IMR-90 (cell line): Measurements from ENCODE around the gene CCN2. TPM values are rescaled to one million over a fixed set of nuclear protein-coding genes. Genes with fewer than 3 reads are reported as not detected.

Source experiments
- ATAC-seq: fragments of 200-7000 bp; cut with Tn5 transposase; 2 replicates; pipeline ENCODE4 v1.9.1; 2020; ENCODE audit warnings: low read depth, mild to moderate bottlenecking, moderate library complexity
- BruUV-seq: library from RNA; stranded (reverse); fragments of 400-500 nt; replicated peaks from 2 replicates; lab custom pipeline; 2021; lab: Mats Ljungman, UMichigan
- CTCF ChIA-PET: fragments of 300-600 bp; formaldehyde crosslinking; extraction: SDS; loops from one replicate; lab custom pipeline; 2021; ENCODE audit warnings: antibody characterized with exemption; lab: Yijun Ruan, JAX
- POLR2A ChIA-PET: fragments of 300-600 bp; sonication (Branson Sonifier 250); formaldehyde crosslinking; loops from one replicate; lab custom pipeline; 2022; ENCODE audit warnings: antibody characterized with exemption; ENCODE audit not compliant: unreplicated experiment; lab: Charles Lee
- DNase-seq: peaks from one replicate; pipeline ENCODE4 v3.0.0; 2013
- H2AFZ ChIP-seq: replicated peaks from 2 replicates; pipeline ENCODE3; 2013; ENCODE audit warnings: low read length, mild to moderate bottlenecking; ENCODE audit not compliant: poor library complexity
- H2AK5ac ChIP-seq: 2 replicates; pipeline ENCODE4 v1.6.1; 2013; ENCODE audit warnings: low read depth, low read length, inconsistent platforms
- H2AK9ac ChIP-seq: replicated peaks from 2 replicates; pipeline ENCODE3; 2013; ENCODE audit warnings: mild to moderate bottlenecking, low read depth, low read length, moderate library complexity; ENCODE audit not compliant: poor library complexity
- H2BK120ac ChIP-seq: 2 replicates; pipeline ENCODE4 v1.6.1; 2013; ENCODE audit warnings: low read depth, low read length, inconsistent platforms
- H2BK15ac ChIP-seq: 3 replicates; pipeline ENCODE4 v1.6.1; 2013; ENCODE audit warnings: low read depth, low read length, inconsistent platforms
- H2BK20ac ChIP-seq: 2 replicates; pipeline ENCODE4 v1.6.1; 2013; ENCODE audit warnings: low read depth, mild to moderate bottlenecking, inconsistent platforms, low read length, moderate library complexity
- H2BK5ac ChIP-seq: 2 replicates; pipeline ENCODE4 v1.6.1; 2013; ENCODE audit warnings: mild to moderate bottlenecking, low read depth, low read length, inconsistent platforms; ENCODE audit not compliant: poor library complexity, severe bottlenecking
- H3K14ac ChIP-seq: replicated peaks from 2 replicates; pipeline ENCODE4 v1.6.1; 2013; ENCODE audit warnings: low read depth, low read length, inconsistent platforms
- H3K18ac ChIP-seq: 2 replicates; pipeline ENCODE4 v1.6.1; 2013; ENCODE audit warnings: low read depth, low read length, control low read depth
- H3K23ac ChIP-seq: 2 replicates; pipeline ENCODE4 v1.6.1; 2013; ENCODE audit warnings: low read depth, low read length, inconsistent platforms
- H3K27ac ChIP-seq: 2 replicates; pipeline ENCODE4 v1.5.1; 2013; ENCODE audit warnings: mild to moderate bottlenecking, control low read depth, low read length; ENCODE audit not compliant: insufficient read depth
- H3K27me3 ChIP-seq: 2 replicates; pipeline ENCODE4 v1.6.1; 2013; ENCODE audit warnings: low read length; ENCODE audit not compliant: control insufficient read depth, insufficient read depth
- H3K36me3 ChIP-seq: 2 replicates; pipeline ENCODE4 v1.6.1; 2013; ENCODE audit warnings: low read length, mixed read lengths; ENCODE audit not compliant: control insufficient read depth, insufficient read depth
- H3K4ac ChIP-seq: 2 replicates; pipeline ENCODE4 v1.6.1; 2013; ENCODE audit warnings: low read depth, low read length, inconsistent platforms
- H3K4me1 ChIP-seq: 2 replicates; pipeline ENCODE4 v1.6.1; 2013; ENCODE audit warnings: low read length, mixed read lengths; ENCODE audit not compliant: control insufficient read depth, insufficient read depth
- H3K4me2 ChIP-seq: 2 replicates; pipeline ENCODE4 v1.6.1; 2013; ENCODE audit warnings: low read depth, mild to moderate bottlenecking, control low read depth, low read length, moderate library complexity
- H3K4me3 ChIP-seq: 2 replicates; pipeline ENCODE4 v1.5.1; 2013; ENCODE audit warnings: low read depth, mild to moderate bottlenecking, control low read depth, low read length, moderate library complexity; ENCODE audit not compliant: insufficient read depth
- H3K56ac ChIP-seq: 2 replicates; pipeline ENCODE4 v1.6.1; 2013; ENCODE audit warnings: low read length, inconsistent platforms; ENCODE audit not compliant: insufficient read depth; ENCODE audit errors: extremely low read depth
- H3K79me1 ChIP-seq, 2 experiments: 2 replicates each; pipeline ENCODE4 v1.6.1; 2013; ENCODE audit warnings: low read length in 2 of 2, inconsistent platforms in 1 of 2, low read depth in 1 of 2
- H3K9ac ChIP-seq: 2 replicates; pipeline ENCODE4 v1.6.1; 2013; ENCODE audit warnings: low read depth, low read length, control low read depth
- H3K9me1 ChIP-seq: 2 replicates; pipeline ENCODE4 v1.6.1; 2013; ENCODE audit warnings: low read length, inconsistent platforms; ENCODE audit not compliant: insufficient read depth
- H3K9me3 ChIP-seq: 2 replicates; pipeline ENCODE4 v1.6.1; 2013; ENCODE audit warnings: low read length; ENCODE audit not compliant: control insufficient read depth, insufficient read depth
- H4K20me1 ChIP-seq: 2 replicates; pipeline ENCODE4 v1.6.1; 2013; ENCODE audit warnings: low read length, inconsistent platforms; ENCODE audit not compliant: insufficient read depth
- H4K5ac ChIP-seq: 2 replicates; pipeline ENCODE4 v1.6.1; 2013; ENCODE audit warnings: mild to moderate bottlenecking, low read depth, low read length, control low read depth
- H4K8ac ChIP-seq, 2 experiments: 2 replicates each; pipeline ENCODE4 v1.6.1; 2013; ENCODE audit warnings: low read depth in 2 of 2, low read length in 2 of 2, control low read depth in 1 of 2, inconsistent platforms in 1 of 2
- H4K91ac ChIP-seq: 2 replicates; pipeline ENCODE4 v1.6.1; 2013; ENCODE audit warnings: low read depth, low read length, inconsistent platforms; ENCODE audit not compliant: insufficient read depth
- BHLHE40 ChIP-seq: fragments of 150-350 bp; IDR thresholded peaks from 2 replicates; pipeline ENCODE4 v1.6.1; 2016; ENCODE audit warnings: mild to moderate bottlenecking, low read depth, low read length
- CEBPB ChIP-seq: IDR thresholded peaks from 2 replicates; pipeline ENCODE4 v1.6.1; 2012; ENCODE audit warnings: low read depth, low read length, improper control_type of control experiment
- CHD1 ChIP-seq: IDR thresholded peaks from 2 replicates; pipeline ENCODE4 v1.6.1; 2012; ENCODE audit warnings: low read depth, low read length, improper control_type of control experiment
- CTCF ChIP-seq: conservative IDR thresholded peaks from 2 replicates; pipeline ENCODE4 v1.5.1; 2012; ENCODE audit warnings: mild to moderate bottlenecking, low read depth, low read length, improper control_type of control experiment
- ELK1 ChIP-seq: fragments of 150-350 bp; IDR thresholded peaks from 2 replicates; pipeline ENCODE4 v1.6.1; 2016; ENCODE audit warnings: low read depth, mild to moderate bottlenecking, low read length, moderate library complexity, borderline replicate concordance
- FOS ChIP-seq: fragments of 150-350 bp; IDR thresholded peaks from 2 replicates; pipeline ENCODE4 v1.6.1; 2016; ENCODE audit warnings: low read depth, low read length
- MAFK ChIP-seq: IDR thresholded peaks from 2 replicates; pipeline ENCODE4 v1.6.1; 2012; ENCODE audit warnings: low read depth, low read length, improper control_type of control experiment
- MAZ ChIP-seq: IDR thresholded peaks from 2 replicates; pipeline ENCODE4 v1.6.1; 2012; ENCODE audit warnings: low read depth, mild to moderate bottlenecking, low read length, improper control_type of control experiment, moderate library complexity, borderline replicate concordance
- MXI1 ChIP-seq: IDR thresholded peaks from 2 replicates; pipeline ENCODE4 v1.6.1; 2012; ENCODE audit warnings: low read depth, mild to moderate bottlenecking, low read length, moderate library complexity, borderline replicate concordance
- NFE2L2 ChIP-seq: fragments of 150-350 bp; IDR thresholded peaks from 2 replicates; pipeline ENCODE4 v1.6.1; 2016; ENCODE audit warnings: low read depth, mild to moderate bottlenecking, low read length
- POLR2A ChIP-seq: IDR thresholded peaks from 2 replicates; pipeline ENCODE4 v1.6.1; 2012; ENCODE audit warnings: mild to moderate bottlenecking, low read depth, low read length
- RAD21 ChIP-seq: IDR thresholded peaks from 2 replicates; pipeline ENCODE4 v1.6.1; 2012; ENCODE audit warnings: low read length, improper control_type of control experiment
- RFX5 ChIP-seq: IDR thresholded peaks from 2 replicates; pipeline ENCODE4 v1.8.0; 2012; ENCODE audit warnings: low read depth, mild to moderate bottlenecking, low read length, moderate library complexity
- SMC3 ChIP-seq: fragments of 150-350 bp; IDR thresholded peaks from 2 replicates; pipeline ENCODE4 v1.6.1; 2016; ENCODE audit warnings: low read depth, mild to moderate bottlenecking, antibody characterized with exemption, low read length, moderate library complexity
- WGBS, 2 experiments: methylation state at CpG; one replicate each; pipeline versions ENCODE4 v1.1.5 to v1.1.7; 2013; ENCODE audit warnings: missing lambda C conversion rate in 2 of 2; ENCODE audit not compliant: insufficient read length in 1 of 2; ENCODE audit errors: extremely low coverage in 2 of 2; 5-methylcytosine and 5-hydroxymethylcytosine counted together
- dilution Hi-C: fragments of 300-500 bp; cut with HindIII; formaldehyde crosslinking; loops from one replicate; pipeline ENCODE4 v1.14.3; 2018; ENCODE audit warnings: low sequenced_read_pairs; ENCODE audit not compliant: unreplicated experiment
- in situ Hi-C: fragments of 300-500 bp; cut with MboI; formaldehyde crosslinking; loops from 3 replicates; pipeline ENCODE4 v1.14.3; 2019; ENCODE audit warnings: low sequenced_read_pairs, inconsistent platforms, mixed read lengths
- intact Hi-C: fragments of 100-400 bp; cut with micrococcal nuclease; formaldehyde crosslinking; loops from 2 replicates; pipeline ENCODE4 v1.10.0; 2022
- polyA plus RNA-seq, 3 experiments: library from polyadenylated mRNA; depleted of rRNA; stranded (reverse); fragments of >200 nt; gene quantifications; 2 replicates each; pipeline ENCODE4 v1.2.3, GENCODE V29; 2012; ENCODE audit warnings: low replicate concordance in 1 of 3
- total RNA-seq: library from RNA; depleted of rRNA; stranded (reverse); fragments of >200 nt; gene quantifications from 2 replicates; pipeline ENCODE4 v1.2.3, GENCODE V29; 2012

Gene CCN2
- total and polyA plus RNA-seq, 2 of the 4 experiments (the other 2 are of a cell fraction), result 148 to 1,205 TPM

- Histone ChIP-seq H2BK5ac (peak overlapping the region; percentile 85), H2BK20ac (peak overlapping the region; percentile 1; the same call in 1 of the 2 replicates), H2AK5ac (peak overlapping the region; percentile 21; the same call in 1 of the 2 replicates), H3K4me1 (peaks cover 10% of the 10 kb centered on the region), H3K27ac (peak overlapping the region; percentile 83), H3K23ac (peak overlapping the region; percentile 77), H3K56ac (peak overlapping the region; percentile 64), H3K4me2 (peak overlapping the region; percentile 91), H2BK15ac (no peak overlapping the region), H2AK9ac (peak overlapping the region; percentile 93), H4K91ac (peak overlapping the region; percentile 40; the same call in 1 of the 2 replicates), H3K9ac (peak overlapping the region; percentile 84), H4K20me1 (peaks cover 47% of the 10 kb centered on the region), H3K4me3 (peak overlapping the region; percentile 66), H4K5ac (peak overlapping the region; percentile 30), H2AFZ (peak overlapping the region; percentile 81), H3K9me1 (peaks cover 7% of the 10 kb centered on the region), H3K9me3 (no peaks in the 10 kb centered on the region), H3K4ac (peak overlapping the region; percentile 77), H3K36me3 (peaks cover 16% of the 10 kb centered on the region), H3K79me1 (peaks cover 3 to 31% of the 10 kb centered on the region in 2 experiments; a peak in 3 of 4 replicates), H3K18ac (peak overlapping the region; percentile 76), H3K14ac (peak overlapping the region; percentile 77), H3K27me3 (no peaks in the 10 kb centered on the region), H2BK120ac (peak overlapping the region; percentile 78), H4K8ac (peak overlapping the region; percentile 3 to 51; a peak in 3 of 4 replicates)
- peak; percentile 92 for DNase-seq
- 7% methylated on average over 11 of the region's 42 CpGs; no CpG with 5 or more reads in 1 of the 2 experiments for WGBS, 2 experiments
- intact Hi-C loops, result loop anchor here (2.0 kb wide), 1 partner anchor 111 kb away; no protein-coding TSS in a partner anchor
- ATAC-seq, result peak; percentile 9
- no TSS peak for BruUV-seq
- dilution Hi-C loops, result no loop called here
- POLR2A ChIA-PET, result interaction anchor here (0.6 to 3.1 kb wide), 8 partner anchors 11 to 885 kb away, joined by 3 to 38 read pairs (median 6); no protein-coding TSS in a partner anchor
- CTCF ChIA-PET, result interaction anchor here (0.7 to 1.4 kb wide), 4 partner anchors 25 to 285 kb away, joined by 3 to 8 read pairs (median 3); no protein-coding TSS in a partner anchor
- in situ Hi-C loops, result loop anchor here (5.0 kb wide), 1 partner anchor 182 kb away; no protein-coding TSS in a partner anchor
- TF ChIP-seq MAFK (no peak), MAZ (peak; percentile 14; the same call in 1 of the 2 replicates), FOS (no peak), POLR2A (peak; percentile 57), CEBPB (no peak), RFX5 (no peak), SMC3 (peak; percentile 22; the same call in 1 of the 2 replicates), CHD1 (peak; percentile 92), ELK1 (no peak), RAD21 (peak; percentile 44), NFE2L2 (no peak), BHLHE40 (peak; percentile 92), CTCF (peak; percentile 48), MXI1 (peak; percentile 33; the same call in 1 of the 2 replicates)
Measured at GRCh38 chr6:131949909-131950766, 1.0 kb downstream of the CCN2 start.
